Adrenal gland (tissue), 5 donors: ENCODE results near the gene HS6ST2.

Experiments used
- CTCF ChIP-seq, 6 experiments: fragments of 450-650 bp in 4 of 6; fragments of 200-600 bp in 2 of 6; sonication (generic) in 1 of 6; IDR thresholded peaks; 1 replicate in 5 of 6; 2 replicates in 1 of 6; pipeline versions ENCODE4 v1.5.1 to v1.8.0; 2016 to 2021; ENCODE audit warnings: antibody characterized with exemption in 6 of 6, mild to moderate bottlenecking in 2 of 6, moderate library complexity in 1 of 6
- POLR2A ChIP-seq, 2 donors: fragments of 450-650 bp; IDR thresholded peaks; one replicate each; pipeline ENCODE4 v1.6.1; 2017; ENCODE audit warnings: antibody characterized with exemption in 2 of 2, mild to moderate bottlenecking in 2 of 2, moderate library complexity in 1 of 2
- donor health status: DM: no; HTN: no; CAD: no.

- TF ChIP-seq POLR2A (IDR thresholded peaks at IDR 0.05) (no peak), CTCF (IDR thresholded peaks at IDR 0.05) (no peak)
Observed at GRCh38 chrX:132749406-132749805, 209.0 kb downstream of the HS6ST2 start.
